Smooth muscle cell (in vitro differentiated cells): ENCODE data around the gene PPP1CB. TPM values are rescaled to one million over a fixed set of nuclear protein-coding genes. Genes with fewer than 3 reads are reported as not detected.

Experiments
- DNase-seq: peaks from one replicate; lab custom pipeline; 2025; ENCODE audit not compliant: unreplicated experiment; lab: John Stamatoyannopoulos, UW
- H2AFZ ChIP-seq: fragments of 200-600 bp; sonication (generic); 2 replicates; pipeline ENCODE4 v1.6.0; 2016; ENCODE audit warnings: antibody characterized with exemption, low read depth, mild to moderate bottlenecking
- H3F3A ChIP-seq: fragments of 200-600 bp; sonication (generic); 2 replicates; pipeline ENCODE4 v1.6.0; 2017; ENCODE audit warnings: antibody characterized with exemption, low read depth
- H3K27ac ChIP-seq: fragments of 200-600 bp; sonication (generic); 2 replicates; pipeline ENCODE4 v1.5.1; 2016; ENCODE audit warnings: low read depth, mild to moderate bottlenecking
- H3K27me3 ChIP-seq: fragments of 200-600 bp; sonication (generic); 2 replicates; pipeline ENCODE4 v1.6.1; 2016; ENCODE audit warnings: low read depth, mild to moderate bottlenecking
- H3K36me3 ChIP-seq: fragments of 200-600 bp; sonication (generic); 2 replicates; pipeline ENCODE4 v1.5.1; 2016; ENCODE audit warnings: low read depth
- H3K4me1 ChIP-seq: fragments of 200-600 bp; sonication (generic); 2 replicates; pipeline ENCODE4 v1.5.1; 2016; ENCODE audit warnings: low read depth
- H3K4me2 ChIP-seq: fragments of 200-600 bp; sonication (generic); 2 replicates; pipeline ENCODE4 v1.6.0; 2016; ENCODE audit warnings: mild to moderate bottlenecking
- H3K4me3 ChIP-seq: fragments of 200-600 bp; sonication (generic); 2 replicates; pipeline ENCODE4 v1.5.1; 2016; ENCODE audit warnings: mild to moderate bottlenecking
- H3K79me2 ChIP-seq: fragments of 200-600 bp; sonication (generic); 2 replicates; pipeline ENCODE4 v1.6.0; 2016; ENCODE audit warnings: low read depth, mild to moderate bottlenecking
- H3K9ac ChIP-seq: fragments of 200-600 bp; sonication (generic); 2 replicates; pipeline ENCODE4 v1.6.0; 2016; ENCODE audit warnings: low read depth
- H3K9me3 ChIP-seq: fragments of 200-600 bp; sonication (generic); replicated peaks from 2 replicates; pipeline ENCODE4 v1.5.1; 2016; ENCODE audit warnings: low read depth
- H4K20me1 ChIP-seq: fragments of 200-600 bp; sonication (generic); 2 replicates; pipeline ENCODE4 v1.6.0; 2016; ENCODE audit warnings: low read depth
- WGBS: methylation state at CpG from one replicate; pipeline ENCODE4 v1.1.7; 2016; ENCODE audit warnings: low lambda C conversion rate; 5-methylcytosine and 5-hydroxymethylcytosine counted together
- polyA plus RNA-seq: library from polyadenylated mRNA; unstranded; fragments of >200 nt; fragmentation: Nextera tagmentation; extraction: Ambion mirVana; gene quantifications from 2 replicates; pipeline ENCODE4 v1.2.1, GENCODE V29; 2016
- total RNA-seq: library from RNA; depleted of rRNA; stranded (reverse); fragments of >200 nt; gene quantifications from 2 replicates; pipeline ENCODE4 v1.2.3, GENCODE V29; 2014
- TF ChIP-seq, protein P1 (sequence below): fragments of 200-600 bp; sonication (generic); IDR thresholded peaks from 2 replicates; pipeline ENCODE4 v1.5.1; 2017; ENCODE audit warnings: borderline replicate concordance, mild to moderate bottlenecking, antibody characterized with exemption; ENCODE audit not compliant: insufficient read depth, poor library complexity, severe bottlenecking

Gene PPP1CB
- total and polyA plus RNA-seq, 2 experiments from 2014 or later: 66.8 to 193 TPM

DNA sequence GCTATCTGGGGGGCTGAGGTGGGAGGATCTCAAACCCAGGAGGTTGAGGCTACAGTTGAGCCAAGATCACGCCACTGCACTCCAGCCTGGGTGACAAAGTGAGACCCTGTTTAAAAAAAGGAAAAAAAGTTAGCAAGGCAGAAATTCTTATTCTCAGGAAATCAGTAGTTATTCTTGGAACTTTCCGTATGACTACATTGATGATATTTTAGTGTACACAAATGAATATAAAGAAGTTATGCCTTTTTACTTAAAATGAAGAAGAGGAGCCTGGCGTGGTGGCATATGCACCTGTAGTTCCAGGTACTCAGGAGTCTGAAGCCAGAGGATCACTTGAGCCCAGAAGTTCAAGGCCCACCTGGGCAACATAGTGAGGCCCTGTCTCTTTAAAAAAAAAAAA is 66.4 kb downstream of the PPP1CB start:
- Histone ChIP-seq H2AFZ (no peak overlapping the region), H3F3A (no peaks in the 10 kb centered on the region), H3K27ac (no peak overlapping the region), H3K4me1 (no peaks in the 10 kb centered on the region), H3K79me2 (no peaks in the 10 kb centered on the region), H3K9me3 (no peaks in the 10 kb centered on the region), H3K36me3 (no peaks in the 10 kb centered on the region), H3K4me2 (no peak overlapping the region), H3K27me3 (no peaks in the 10 kb centered on the region), H3K4me3 (no peak overlapping the region), H3K9ac (no peak overlapping the region), H4K20me1 (no peaks in the 10 kb centered on the region)
- WGBS: 90% methylated on average over 3 of the region's 3 CpGs
- DNase-seq: no peak
- TF ChIP-seq, protein P1, sequence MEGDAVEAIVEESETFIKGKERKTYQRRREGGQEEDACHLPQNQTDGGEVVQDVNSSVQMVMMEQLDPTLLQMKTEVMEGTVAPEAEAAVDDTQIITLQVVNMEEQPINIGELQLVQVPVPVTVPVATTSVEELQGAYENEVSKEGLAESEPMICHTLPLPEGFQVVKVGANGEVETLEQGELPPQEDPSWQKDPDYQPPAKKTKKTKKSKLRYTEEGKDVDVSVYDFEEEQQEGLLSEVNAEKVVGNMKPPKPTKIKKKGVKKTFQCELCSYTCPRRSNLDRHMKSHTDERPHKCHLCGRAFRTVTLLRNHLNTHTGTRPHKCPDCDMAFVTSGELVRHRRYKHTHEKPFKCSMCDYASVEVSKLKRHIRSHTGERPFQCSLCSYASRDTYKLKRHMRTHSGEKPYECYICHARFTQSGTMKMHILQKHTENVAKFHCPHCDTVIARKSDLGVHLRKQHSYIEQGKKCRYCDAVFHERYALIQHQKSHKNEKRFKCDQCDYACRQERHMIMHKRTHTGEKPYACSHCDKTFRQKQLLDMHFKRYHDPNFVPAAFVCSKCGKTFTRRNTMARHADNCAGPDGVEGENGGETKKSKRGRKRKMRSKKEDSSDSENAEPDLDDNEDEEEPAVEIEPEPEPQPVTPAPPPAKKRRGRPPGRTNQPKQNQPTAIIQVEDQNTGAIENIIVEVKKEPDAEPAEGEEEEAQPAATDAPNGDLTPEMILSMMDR: no peak

DNA sequence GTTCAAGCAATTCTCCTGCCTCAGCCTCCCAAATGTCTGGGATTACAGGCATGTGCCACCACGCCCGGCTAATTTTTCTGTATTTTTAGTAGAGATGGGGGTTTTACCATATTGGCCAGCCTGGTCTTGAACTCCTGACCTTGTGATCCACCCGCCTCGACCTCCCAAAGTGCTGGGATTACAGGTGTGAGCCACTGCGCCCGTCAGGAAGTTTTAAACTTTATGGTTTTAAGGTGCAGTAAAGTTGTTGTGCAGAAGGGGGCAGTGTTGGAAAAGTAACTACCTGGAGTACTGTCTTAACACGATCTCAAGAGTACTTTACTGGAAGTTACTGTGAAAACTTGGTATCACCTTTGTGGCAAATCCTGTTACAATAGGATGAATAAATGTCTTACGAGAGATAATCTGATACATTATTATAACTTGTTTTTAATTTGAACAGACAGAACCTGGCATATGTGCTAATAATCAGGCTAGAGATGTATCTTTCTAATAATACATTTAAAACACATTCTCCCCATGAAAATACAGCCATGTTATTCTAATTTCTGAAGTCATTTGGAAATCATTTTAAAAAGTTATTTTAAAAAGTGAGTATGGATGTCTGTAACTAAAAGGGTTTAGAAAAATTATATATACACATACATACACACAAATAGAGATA is 69.8 kb downstream of the PPP1CB start:
- no peaks in the 10 kb centered on the region for H3K27me3 ChIP-seq
- TF ChIP-seq, protein P1: peak; percentile 67
- H4K20me1 ChIP-seq: no peaks in the 10 kb centered on the region
- H3F3A ChIP-seq: no peaks in the 10 kb centered on the region
- H3K9me3 ChIP-seq: no peaks in the 10 kb centered on the region
- no peak overlapping the region for H3K4me3 ChIP-seq
- H3K9ac ChIP-seq: no peak overlapping the region
- no peaks in the 10 kb centered on the region for H3K79me2 ChIP-seq
- no peak overlapping the region for H3K27ac ChIP-seq
- H3K4me1 ChIP-seq: no peaks in the 10 kb centered on the region
- no peak overlapping the region for H2AFZ ChIP-seq
- H3K4me2 ChIP-seq: no peak overlapping the region
- 9% methylated on average over 8 of the region's 8 CpGs for WGBS
- no peak for DNase-seq
- H3K36me3 ChIP-seq: no peaks in the 10 kb centered on the region

DNA sequence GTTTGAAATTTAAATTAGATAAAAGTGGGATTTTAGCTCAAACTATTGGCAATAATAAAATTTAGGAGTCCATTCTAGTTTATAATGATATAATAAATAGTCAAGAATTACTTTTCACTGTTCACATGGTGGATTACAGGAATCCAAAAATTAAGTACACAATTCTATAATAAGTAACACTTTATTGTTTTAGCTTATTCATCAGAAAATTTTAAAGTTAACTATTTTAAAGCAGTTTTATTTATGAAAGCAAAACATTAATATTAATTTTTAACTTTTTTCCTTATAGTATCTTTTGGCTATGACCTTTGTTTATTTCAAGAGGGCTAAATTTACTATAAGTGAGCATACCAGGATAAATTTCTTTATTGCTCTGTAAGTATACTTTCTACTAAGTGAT is 70.4 kb downstream of the PPP1CB start:
- Histone ChIP-seq H2AFZ (no peak overlapping the region), H3F3A (no peaks in the 10 kb centered on the region), H3K27me3 (no peaks in the 10 kb centered on the region), H3K36me3 (no peaks in the 10 kb centered on the region), H3K79me2 (no peaks in the 10 kb centered on the region), H3K9ac (no peak overlapping the region), H3K4me1 (no peaks in the 10 kb centered on the region), H3K9me3 (no peaks in the 10 kb centered on the region), H4K20me1 (no peaks in the 10 kb centered on the region), H3K4me2 (no peak overlapping the region), H3K4me3 (no peak overlapping the region), H3K27ac (no peak overlapping the region)
- TF ChIP-seq, protein P1: no peak
- DNase-seq: no peak

DNA sequence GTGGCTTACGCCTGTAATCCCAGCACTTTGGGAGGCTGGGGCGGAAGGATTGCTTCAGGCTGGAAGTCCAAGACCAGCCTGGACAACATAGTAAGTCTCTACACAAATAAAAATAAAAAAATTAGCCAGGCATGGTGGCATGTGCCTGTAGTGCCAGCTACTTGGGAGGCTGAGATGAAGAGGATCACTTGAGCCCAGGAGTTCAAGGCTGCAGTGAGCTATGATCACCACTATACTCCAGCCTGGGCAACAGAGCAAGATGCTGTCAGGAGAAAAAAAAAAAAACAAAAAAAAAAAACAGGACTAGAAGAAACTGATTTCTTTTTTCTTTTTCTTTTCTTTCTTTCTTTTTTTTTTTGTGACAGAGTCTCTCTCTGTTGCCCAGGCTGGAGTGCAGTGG is 72.6 kb downstream of the PPP1CB start:
- H3K4me3 ChIP-seq: no peak overlapping the region
- H2AFZ ChIP-seq: no peak overlapping the region
- no peak overlapping the region for H3K9ac ChIP-seq
- H3K4me1 ChIP-seq: no peaks in the 10 kb centered on the region
- no peak overlapping the region for H3K27ac ChIP-seq
- H3K9me3 ChIP-seq: no peaks in the 10 kb centered on the region
- TF ChIP-seq, protein P1: no peak
- H3F3A ChIP-seq: no peaks in the 10 kb centered on the region
- H3K79me2 ChIP-seq: no peaks in the 10 kb centered on the region
- WGBS: 96% methylated on average over 2 of the region's 2 CpGs
- no peak for DNase-seq
- no peaks in the 10 kb centered on the region for H3K36me3 ChIP-seq
- no peaks in the 10 kb centered on the region for H3K27me3 ChIP-seq
- H3K4me2 ChIP-seq: no peak overlapping the region
- H4K20me1 ChIP-seq: no peaks in the 10 kb centered on the region
